GM18508 (cell line): Measurements from ENCODE around the gene PDIA2.
"Not testable (repeated sequence)": the region's sequence is repeated elsewhere in the genome, so short reads cannot be mapped to it uniquely, and the experiment has no call there.

Experiments
- ATAC-seq: cut with Tn5 transposase; IDR thresholded peaks from one replicate; pipeline ENCODE4 v1.9.1; 2021; ENCODE audit warnings: moderate number of reproducible peaks; ENCODE audit not compliant: insufficient read depth, unreplicated experiment

PDIA2 gene

GRCh38 chr16:283033-283805 lies at the start of gene PDIA2:
Gene PDIA2 (plus strand): TSS chr16:283164. CDS start chr16:283170, 6 bp downstream.
- no peak for ATAC-seq

GRCh38 chr16:234468-235305 lies 48.3 kb upstream of the PDIA2 start, which contains the start of gene FAM234A:
Gene FAM234A (plus strand): TSS chr16:234821. CDS start chr16:254414, 19,593 bp downstream.
- ATAC-seq = peak; percentile 73

GRCh38 chr16:239948-240277 lies 43.1 kb upstream of the PDIA2 start:
- ATAC-seq = no peak

- ATAC-seq = no peak
Measured at GRCh38 chr16:240559-240958, 42.4 kb upstream of the PDIA2 start.

- no peak for ATAC-seq
Measured at GRCh38 chr16:242281-242680, 40.7 kb upstream of the PDIA2 start.

GRCh38 chr16:243348-243747 lies 39.6 kb upstream of the PDIA2 start:
- no peak for ATAC-seq

GRCh38 chr16:245105-245504 lies 37.9 kb upstream of the PDIA2 start:
- no peak for ATAC-seq

GRCh38 chr16:247027-247426 lies 35.9 kb upstream of the PDIA2 start:
- ATAC-seq = no peak

GRCh38 chr16:249431-249830 lies 33.5 kb upstream of the PDIA2 start:
- no peak for ATAC-seq

GRCh38 chr16:252366-253337 lies 30.3 kb upstream of the PDIA2 start:
- no peak for ATAC-seq

- ATAC-seq = no peak
Measured at GRCh38 chr16:253833-254232, 29.1 kb upstream of the PDIA2 start.

- ATAC-seq = no peak
Measured at GRCh38 chr16:254461-254860, 28.5 kb upstream of the PDIA2 start.

- ATAC-seq = no peak
Measured at GRCh38 chr16:255183-255582, 27.8 kb upstream of the PDIA2 start.

GRCh38 chr16:258091-258490 lies 24.9 kb upstream of the PDIA2 start:
- ATAC-seq = not testable (repeated sequence)

- no peak for ATAC-seq
Measured at GRCh38 chr16:259226-259625, 23.7 kb upstream of the PDIA2 start.

GRCh38 chr16:259814-260253 lies 23.1 kb upstream of the PDIA2 start:
- no peak for ATAC-seq

- no peak for ATAC-seq
Measured at GRCh38 chr16:260326-260725, 22.6 kb upstream of the PDIA2 start.

GRCh38 chr16:261031-261691 lies 21.8 kb upstream of the PDIA2 start:
- ATAC-seq = no peak

- no peak for ATAC-seq
Measured at GRCh38 chr16:262121-262745, 20.7 kb upstream of the PDIA2 start.
